PC-3 (cell line): ENCODE measurements around the gene CTDNEP1.

Experiments
- CTCF ChIP-seq: fragments of 300-600 bp; sonication (generic); conservative IDR thresholded peaks from 2 replicates; pipeline ENCODE4 v1.5.1; 2017; ENCODE audit warnings: antibody characterized with exemption, low read depth, mild to moderate bottlenecking, low read length
- EZH2 ChIP-seq: fragments of 300-600 bp; sonication (generic); IDR thresholded peaks from one replicate; pipeline ENCODE4 v1.6.1; 2017; ENCODE audit warnings: antibody characterized with exemption, mild to moderate bottlenecking, low read length; ENCODE audit not compliant: unreplicated experiment
- EZH2phosphoT487 ChIP-seq: fragments of 300-600 bp; sonication (generic); IDR thresholded peaks from 2 replicates; pipeline ENCODE4 v1.6.1; 2018; ENCODE audit warnings: mild to moderate bottlenecking, antibody characterized with exemption, low read length, borderline replicate concordance

GRCh38 chr17:7241090-7241733 lies 10.3 kb downstream of the CTDNEP1 start:
- no peak for TF ChIP-seq EZH2
- TF ChIP-seq CTCF = no peak
- TF ChIP-seq EZH2phosphoT487 = no peak
